MM.1S (cell line): ENCODE measurements around the gene NEDD4L.

Experiments used
- EZH2 ChIP-seq: fragments of 300-600 bp; sonication (generic); optimal IDR thresholded peaks from 2 replicates; pipeline ENCODE3; 2017; ENCODE audit warnings: low read depth, mild to moderate bottlenecking, antibody characterized with exemption, low read length, mixed read lengths
- EZH2phosphoT487 ChIP-seq: fragments of 300-600 bp; sonication (generic); IDR thresholded peaks from 2 replicates; pipeline ENCODE4 v1.6.1; 2018; ENCODE audit warnings: antibody characterized with exemption, low read length
- TF ChIP-seq, protein P1 (sequence below): fragments of 300-600 bp; sonication (generic); IDR thresholded peaks from 2 replicates; pipeline ENCODE4 v1.5.1; 2016; ENCODE audit warnings: antibody characterized with exemption, low read length, mixed read lengths

DNA sequence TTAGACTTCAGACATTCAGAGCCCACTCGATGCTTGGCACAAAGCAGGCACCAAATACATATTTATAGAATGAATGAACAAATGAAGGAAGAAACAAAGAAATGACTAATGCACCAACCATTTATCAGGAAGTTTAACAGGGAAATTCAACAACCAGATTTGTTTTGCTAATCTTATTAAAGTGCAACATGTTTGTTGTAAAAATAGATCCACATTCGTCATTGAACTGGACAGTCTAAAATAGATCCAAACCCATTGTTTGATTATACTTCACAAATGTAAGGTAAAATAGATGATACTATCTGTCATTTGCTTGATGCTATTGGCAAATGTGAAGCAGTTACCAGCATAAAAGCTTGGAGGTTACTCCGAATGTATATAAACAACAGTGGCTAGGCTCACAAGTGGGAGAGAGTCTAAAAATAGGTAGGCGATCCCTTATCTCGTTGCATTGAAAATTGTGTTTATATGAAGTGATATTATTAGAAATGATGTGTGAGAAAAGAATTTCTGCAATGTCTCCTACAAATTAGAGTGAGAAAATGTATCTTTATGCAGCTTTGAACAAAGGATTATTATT is 246.2 kb downstream of the NEDD4L start:
- TF ChIP-seq, protein P1, sequence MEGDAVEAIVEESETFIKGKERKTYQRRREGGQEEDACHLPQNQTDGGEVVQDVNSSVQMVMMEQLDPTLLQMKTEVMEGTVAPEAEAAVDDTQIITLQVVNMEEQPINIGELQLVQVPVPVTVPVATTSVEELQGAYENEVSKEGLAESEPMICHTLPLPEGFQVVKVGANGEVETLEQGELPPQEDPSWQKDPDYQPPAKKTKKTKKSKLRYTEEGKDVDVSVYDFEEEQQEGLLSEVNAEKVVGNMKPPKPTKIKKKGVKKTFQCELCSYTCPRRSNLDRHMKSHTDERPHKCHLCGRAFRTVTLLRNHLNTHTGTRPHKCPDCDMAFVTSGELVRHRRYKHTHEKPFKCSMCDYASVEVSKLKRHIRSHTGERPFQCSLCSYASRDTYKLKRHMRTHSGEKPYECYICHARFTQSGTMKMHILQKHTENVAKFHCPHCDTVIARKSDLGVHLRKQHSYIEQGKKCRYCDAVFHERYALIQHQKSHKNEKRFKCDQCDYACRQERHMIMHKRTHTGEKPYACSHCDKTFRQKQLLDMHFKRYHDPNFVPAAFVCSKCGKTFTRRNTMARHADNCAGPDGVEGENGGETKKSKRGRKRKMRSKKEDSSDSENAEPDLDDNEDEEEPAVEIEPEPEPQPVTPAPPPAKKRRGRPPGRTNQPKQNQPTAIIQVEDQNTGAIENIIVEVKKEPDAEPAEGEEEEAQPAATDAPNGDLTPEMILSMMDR, result no peak
- no peak for TF ChIP-seq EZH2
- TF ChIP-seq EZH2phosphoT487, result no peak
